Gastroesophageal sphincter (tissue), 4 donors: Measurements from ENCODE around the gene ECI1. TPM values are rescaled to one million over a fixed set of nuclear protein-coding genes. Genes with fewer than 3 reads are reported as not detected.

Source experiments
- ATAC-seq: fragments of 150-250 bp; one replicate; pipeline ENCODE4 v1.9.1; 2016; ENCODE audit warnings: mild to moderate bottlenecking, moderate library complexity
- H3K27ac ChIP-seq, 4 donors: fragments of 200-600 bp; sonication (generic) in 3 of 4; 1 replicate in 3 of 4; 2 replicates in 1 of 4; pipeline ENCODE4 v1.5.1; 2016 to 2019
- H3K27me3 ChIP-seq: fragments of 200-600 bp; sonication (generic); one replicate; pipeline ENCODE4 v1.5.1; 2019
- H3K36me3 ChIP-seq, 2 donors: fragments of 200-600 bp; sonication (generic); one replicate each; pipeline ENCODE4 v1.5.1; 2019; ENCODE audit warnings: control low read depth in 1 of 2
- H3K4me1 ChIP-seq, 3 donors: fragments of 200-600 bp; sonication (generic); 1 replicate in 2 of 3; 2 replicates in 1 of 3; pipeline ENCODE4 v1.5.1; 2016 to 2019; ENCODE audit warnings: control low read depth in 2 of 3
- H3K4me3 ChIP-seq, 2 donors: fragments of 200-600 bp; sonication (generic); one replicate each; pipeline ENCODE4 v1.5.1; 2019; ENCODE audit warnings: mild to moderate bottlenecking in 1 of 2, moderate library complexity in 1 of 2
- H3K9me3 ChIP-seq, 3 donors: fragments of 200-600 bp; sonication (generic); one replicate each; pipeline ENCODE4 v1.5.1; 2017 to 2019; ENCODE audit warnings: control low read depth in 2 of 3
- CTCF ChIP-seq, 4 experiments: fragments of 200-600 bp in 2 of 4; fragments of 450-650 bp in 2 of 4; sonication (generic) in 1 of 4; IDR thresholded peaks; one replicate each; pipeline ENCODE4 v1.5.1; 2017 to 2019; ENCODE audit warnings: antibody characterized with exemption in 4 of 4, mild to moderate bottlenecking in 2 of 4, moderate library complexity in 2 of 4
- EP300 ChIP-seq: sonication (generic); formaldehyde crosslinking; IDR thresholded peaks from one replicate; pipeline ENCODE4 v1.6.1; 2017; ENCODE audit warnings: antibody characterized with exemption, mild to moderate bottlenecking
- POLR2A ChIP-seq, 2 donors: fragments of 450-650 bp; IDR thresholded peaks; one replicate each; pipeline ENCODE4 v1.6.1; 2017; ENCODE audit warnings: antibody characterized with exemption in 2 of 2, mild to moderate bottlenecking in 2 of 2, moderate library complexity in 1 of 2
- POLR2AphosphoS5 ChIP-seq: sonication (generic); formaldehyde crosslinking; IDR thresholded peaks from one replicate; pipeline ENCODE4 v1.6.1; 2017; ENCODE audit warnings: antibody characterized with exemption
- WGBS, 2 donors: methylation state at CpG; one replicate each; pipeline ENCODE4 v1.1.5; 2018; ENCODE audit warnings: low coverage in 1 of 2; 5-methylcytosine and 5-hydroxymethylcytosine counted together
- total RNA-seq, 4 donors: library from RNA; depleted of rRNA; stranded (reverse); fragments of >200 nt; gene quantifications; one replicate each; pipeline ENCODE4 v1.1.0, GENCODE V29; 2016

The ECI1 gene
- total RNA-seq, 4 donors from 2014 or later: 41.9 to 85.1 (median 73.8) TPM

GRCh38 chr16:2198283-2198682 lies 53.1 kb downstream of the ECI1 start:
- TF ChIP-seq POLR2AphosphoS5: no peak
- TF ChIP-seq POLR2A (IDR thresholded peaks at IDR 0.05): no peak
- no peak for TF ChIP-seq EP300
- TF ChIP-seq CTCF (IDR thresholded peaks at IDR 0.05): no peak
- Histone ChIP-seq H3K27me3 (peaks cover 51% of the 10 kb centered on the region), H3K27ac (no peak overlapping the region), H3K9me3 (no peaks in the 10 kb centered on the region), H3K4me1 (peaks cover 0 to 22% (median 9%) of the 10 kb centered on the region in 3 donors), H3K4me3 (no peak overlapping the region), H3K36me3 (no peaks in the 10 kb centered on the region)
- WGBS, 2 donors: 61 to 83% methylated on average over 1 to 4 of the region's 4 CpGs
- no peak for ATAC-seq

GRCh38 chr16:2197765-2198164 lies 53.6 kb downstream of the ECI1 start:
- H3K27me3 ChIP-seq: peaks cover 56% of the 10 kb centered on the region
- no peaks in the 10 kb centered on the region for H3K36me3 ChIP-seq
- 67% methylated on average over 3 of the region's 6 CpGs; no CpG with 5 or more reads in 1 of the 2 donors for WGBS, 2 donors
- ATAC-seq: no peak
- no peak overlapping the region for H3K4me3 ChIP-seq
- H3K27ac ChIP-seq: no peak overlapping the region
- H3K9me3 ChIP-seq: no peaks in the 10 kb centered on the region
- TF ChIP-seq POLR2A (IDR thresholded peaks at IDR 0.05) (no peak), POLR2AphosphoS5 (no peak), CTCF (IDR thresholded peaks at IDR 0.05) (no peak), EP300 (no peak)
- peaks cover 0 to 22% (median 9%) of the 10 kb centered on the region in 3 donors for H3K4me1 ChIP-seq

GRCh38 chr16:2196981-2197511 lies 54.3 kb downstream of the ECI1 start:
- WGBS, 2 donors: 12 to 50% methylated on average over 4 to 11 of the region's 32 CpGs
- Histone ChIP-seq H3K9me3 (no peaks in the 10 kb centered on the region), H3K27ac (no peak overlapping the region), H3K27me3 (peaks cover 61% of the 10 kb centered on the region), H3K36me3 (no peaks in the 10 kb centered on the region), H3K4me1 (peaks cover 0 to 22% (median 9%) of the 10 kb centered on the region in 3 donors), H3K4me3 (peak overlapping the region in 1 of 2 donors; percentile 58)
- no peak for TF ChIP-seq POLR2A (IDR thresholded peaks at IDR 0.05)
- no peak for TF ChIP-seq CTCF (IDR thresholded peaks at IDR 0.05)
- TF ChIP-seq EP300: no peak
- TF ChIP-seq POLR2AphosphoS5: no peak
- no peak for ATAC-seq

- peaks cover 0 to 22% (median 9%) of the 10 kb centered on the region in 3 donors for H3K4me1 ChIP-seq
- TF ChIP-seq POLR2A (IDR thresholded peaks at IDR 0.05) (no peak), POLR2AphosphoS5 (no peak), EP300 (no peak), CTCF (IDR thresholded peaks at IDR 0.05) (no peak)
- peak; percentile 48 for ATAC-seq
- H3K36me3 ChIP-seq: no peaks in the 10 kb centered on the region
- 0% methylated on average over 1 of the region's 129 CpGs; no CpG with 5 or more reads in 1 of the 2 donors for WGBS, 2 donors
- no peak within 1 kb of the TSS for H3K27ac ChIP-seq
- peak within 1 kb of the TSS in 1 of 2 donors; percentile 58 for H3K4me3 ChIP-seq
- peaks cover 61% of the 10 kb centered on the region for H3K27me3 ChIP-seq
- no peaks in the 10 kb centered on the region for H3K9me3 ChIP-seq
These were observed 55.0 kb downstream of the ECI1 start, which contains the start of gene CASKIN1 for GRCh38 chr16:2196162-2196980. CASKIN1 (minus strand) TSS chr16:2196605; CDS start chr16:2196432, 173 bp downstream.
